Adrenal gland (tissue), 5 donors: ENCODE data around the gene IRF4.

ENCODE experiments used
- POLR2A ChIP-seq, 2 donors: fragments of 450-650 bp; IDR thresholded peaks; one replicate each; pipeline ENCODE4 v1.6.1; 2017; ENCODE audit warnings: antibody characterized with exemption in 2 of 2, mild to moderate bottlenecking in 2 of 2, moderate library complexity in 1 of 2
- TF ChIP-seq, protein P1 (sequence below), 6 experiments: fragments of 450-650 bp in 4 of 6; fragments of 200-600 bp in 2 of 6; sonication (generic) in 1 of 6; IDR thresholded peaks; 1 replicate in 5 of 6; 2 replicates in 1 of 6; pipeline versions ENCODE4 v1.5.1 to v1.8.0; 2016 to 2021; ENCODE audit warnings: antibody characterized with exemption in 6 of 6, mild to moderate bottlenecking in 2 of 6, moderate library complexity in 1 of 6
- donor health status: DM: no; HTN: no; CAD: no.

- TF ChIP-seq, protein P1, sequence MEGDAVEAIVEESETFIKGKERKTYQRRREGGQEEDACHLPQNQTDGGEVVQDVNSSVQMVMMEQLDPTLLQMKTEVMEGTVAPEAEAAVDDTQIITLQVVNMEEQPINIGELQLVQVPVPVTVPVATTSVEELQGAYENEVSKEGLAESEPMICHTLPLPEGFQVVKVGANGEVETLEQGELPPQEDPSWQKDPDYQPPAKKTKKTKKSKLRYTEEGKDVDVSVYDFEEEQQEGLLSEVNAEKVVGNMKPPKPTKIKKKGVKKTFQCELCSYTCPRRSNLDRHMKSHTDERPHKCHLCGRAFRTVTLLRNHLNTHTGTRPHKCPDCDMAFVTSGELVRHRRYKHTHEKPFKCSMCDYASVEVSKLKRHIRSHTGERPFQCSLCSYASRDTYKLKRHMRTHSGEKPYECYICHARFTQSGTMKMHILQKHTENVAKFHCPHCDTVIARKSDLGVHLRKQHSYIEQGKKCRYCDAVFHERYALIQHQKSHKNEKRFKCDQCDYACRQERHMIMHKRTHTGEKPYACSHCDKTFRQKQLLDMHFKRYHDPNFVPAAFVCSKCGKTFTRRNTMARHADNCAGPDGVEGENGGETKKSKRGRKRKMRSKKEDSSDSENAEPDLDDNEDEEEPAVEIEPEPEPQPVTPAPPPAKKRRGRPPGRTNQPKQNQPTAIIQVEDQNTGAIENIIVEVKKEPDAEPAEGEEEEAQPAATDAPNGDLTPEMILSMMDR (IDR thresholded peaks at IDR 0.05): no peak
- no peak for TF ChIP-seq POLR2A (IDR thresholded peaks at IDR 0.05)
Observed at GRCh38 chr6:451336-451735, 59.8 kb downstream of the IRF4 start.
